ENCODE measurements around the gene ENAH.

GRCh38 chr1:225652729-225653462, at the start of gene ENAH:
- TF ChIP-seq CTCF (conservative IDR thresholded peaks at IDR 0.05 in 1 of 2, IDR thresholded peaks at IDR 0.05 in 1 of 2; ENCODE audit: low read depth in 1 of 2, low read length in 2 of 2) (no peak), EZH2 (IDR thresholded peaks at IDR 0.05; ENCODE audit: low read length, missing control alignments) (no peak)

Data from fibroblast of lung (primary cell).